Fibroblast of skin of left quadriceps (primary cell): Measurements from ENCODE around the gene NXNL1.

ENCODE experiments used
- DNase-seq, 2 experiments: peaks; one replicate each; pipeline ENCODE4 v3.0.0-alpha.2; 2013; ENCODE audit warnings: low read depth in 2 of 2

The NXNL1 gene

GRCh38 chr19:17419621-17420474 lies 40.9 kb downstream of the NXNL1 start, which contains the start of gene MVB12A:
MVB12A (plus strand) TSS chr19:17420047; CDS start chr19:17420136, 89 bp downstream.
- DNase-seq: peak; percentile 98

GRCh38 chr19:17419154-17419620 lies 41.5 kb downstream of the NXNL1 start:
- no peak for DNase-seq

- DNase-seq: no peak
Measured at GRCh38 chr19:17418710-17419109, 42.0 kb downstream of the NXNL1 start.

GRCh38 chr19:17415121-17415520 lies 45.6 kb downstream of the NXNL1 start:
- DNase-seq: no peak

GRCh38 chr19:17414097-17414496 lies 46.6 kb downstream of the NXNL1 start:
- no peak for DNase-seq

GRCh38 chr19:17411801-17412200 lies 48.9 kb downstream of the NXNL1 start:
- no peak for DNase-seq

GRCh38 chr19:17409990-17410389 lies 50.7 kb downstream of the NXNL1 start:
- DNase-seq: no peak

GRCh38 chr19:17406887-17407196 lies 53.9 kb downstream of the NXNL1 start:
- DNase-seq: no peak

GRCh38 chr19:17406046-17406886 lies 54.5 kb downstream of the NXNL1 start:
- DNase-seq: no peak
